NT2/D1 (cell line): ENCODE results near the gene FMN2.

Experiments used
- YY1 ChIP-seq: IDR thresholded peaks from 2 replicates; pipeline ENCODE4 v1.6.1; 2011; ENCODE audit not compliant: insufficient read length, insufficient read depth
- ZNF274 ChIP-seq: IDR thresholded peaks from 2 replicates; pipeline ENCODE4 v1.6.1; 2011; ENCODE audit warnings: mild to moderate bottlenecking, low read depth, low read length

- TF ChIP-seq ZNF274, result no peak
- TF ChIP-seq YY1, result no peak
Measured at GRCh38 chr1:240387051-240387450, 295.4 kb downstream of the FMN2 start.
